Prostate gland (tissue), 2 donors: ENCODE data around the gene BRICD5. TPM values are rescaled to one million over a fixed set of nuclear protein-coding genes. Genes with fewer than 3 reads are reported as not detected.
"Not testable (repeated sequence)": the region's sequence is repeated elsewhere in the genome, so short reads cannot be mapped to it uniquely, and the experiment has no call there.

Experiments used
- DNase-seq: peaks from one replicate; pipeline ENCODE4 v3.0.0-alpha.2; 2019; ENCODE audit warnings: low spot score
- H3K27ac ChIP-seq, 2 donors: fragments of 200-600 bp; sonication (generic); 2 replicates each; pipeline ENCODE4 v1.5.1; 2017 to 2019
- H3K27me3 ChIP-seq: fragments of 200-600 bp; sonication (generic); replicated peaks from 2 replicates; pipeline ENCODE4 v1.5.1; 2019; ENCODE audit not compliant: insufficient read depth
- H3K36me3 ChIP-seq, 2 donors: fragments of 200-600 bp; sonication (generic); 1 replicate in 1 of 2; 2 replicates in 1 of 2; pipeline versions ENCODE4 v1.5.1 to v1.8.1; 2017 to 2019
- H3K4me1 ChIP-seq: fragments of 200-600 bp; sonication (generic); replicated peaks from 2 replicates; pipeline ENCODE4 v1.5.1; 2019
- H3K4me3 ChIP-seq, 2 donors: fragments of 200-600 bp; sonication (generic); 2 replicates each; pipeline ENCODE4 v1.5.1; 2017 to 2019
- H3K9me3 ChIP-seq: fragments of 200-600 bp; sonication (generic); 2 replicates; pipeline ENCODE4 v1.5.1; 2017
- POLR2A ChIP-seq: fragments of 450-650 bp; IDR thresholded peaks from one replicate; pipeline ENCODE4 v1.6.1; 2016; ENCODE audit warnings: antibody characterized with exemption, mild to moderate bottlenecking
- POLR2AphosphoS5 ChIP-seq: sonication (generic); formaldehyde crosslinking; IDR thresholded peaks from one replicate; pipeline ENCODE4 v1.6.1; 2017; ENCODE audit warnings: antibody characterized with exemption
- WGBS: methylation state at CpG from one replicate; pipeline ENCODE4 v1.1.5; 2018; 5-methylcytosine and 5-hydroxymethylcytosine counted together
- intact Hi-C: fragments of 100-400 bp; cut with DNase I; formaldehyde crosslinking; loops from one replicate; pipeline ENCODE4 v1.14.2; 2022
- total RNA-seq, 2 donors: library from RNA; depleted of rRNA; stranded (reverse); fragments of >200 nt; gene quantifications; one replicate each; pipeline ENCODE4 v1.1.0, GENCODE V29; 2016
- TF ChIP-seq, protein P1 (sequence below), 4 experiments: fragments of 200-600 bp in 2 of 4; fragments of 450-650 bp in 2 of 4; sonication (generic) in 2 of 4; IDR thresholded peaks; 1 replicate in 3 of 4; 2 replicates in 1 of 4; pipeline ENCODE4 v1.5.1; 2016 to 2019; ENCODE audit warnings: antibody characterized with exemption in 4 of 4, mild to moderate bottlenecking in 2 of 4, moderate library complexity in 2 of 4

The BRICD5 gene
- total RNA-seq, 2 donors from 2014 or later, result 18.4 to 26.2 TPM

DNA sequence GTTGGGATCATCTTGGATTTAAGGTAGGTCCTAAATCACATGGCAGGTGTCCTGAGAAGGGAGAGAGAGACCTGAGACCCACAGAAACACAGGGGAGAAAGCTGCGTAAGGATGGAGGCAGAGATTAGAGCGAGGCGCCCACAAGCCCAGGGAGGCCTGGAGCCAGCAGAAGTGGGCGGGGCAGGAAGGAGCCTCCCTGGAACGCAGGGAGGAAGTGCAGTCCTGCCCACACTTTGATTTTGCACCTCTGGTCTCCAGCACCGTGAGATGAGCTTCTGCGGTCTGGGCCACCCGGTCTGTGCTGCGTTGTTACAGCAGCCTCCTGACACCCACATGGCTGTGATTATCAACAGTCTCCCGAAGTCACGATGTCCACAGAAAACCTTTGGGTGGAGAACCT is 31.9 kb upstream of the BRICD5 start:
- TF ChIP-seq, protein P1, sequence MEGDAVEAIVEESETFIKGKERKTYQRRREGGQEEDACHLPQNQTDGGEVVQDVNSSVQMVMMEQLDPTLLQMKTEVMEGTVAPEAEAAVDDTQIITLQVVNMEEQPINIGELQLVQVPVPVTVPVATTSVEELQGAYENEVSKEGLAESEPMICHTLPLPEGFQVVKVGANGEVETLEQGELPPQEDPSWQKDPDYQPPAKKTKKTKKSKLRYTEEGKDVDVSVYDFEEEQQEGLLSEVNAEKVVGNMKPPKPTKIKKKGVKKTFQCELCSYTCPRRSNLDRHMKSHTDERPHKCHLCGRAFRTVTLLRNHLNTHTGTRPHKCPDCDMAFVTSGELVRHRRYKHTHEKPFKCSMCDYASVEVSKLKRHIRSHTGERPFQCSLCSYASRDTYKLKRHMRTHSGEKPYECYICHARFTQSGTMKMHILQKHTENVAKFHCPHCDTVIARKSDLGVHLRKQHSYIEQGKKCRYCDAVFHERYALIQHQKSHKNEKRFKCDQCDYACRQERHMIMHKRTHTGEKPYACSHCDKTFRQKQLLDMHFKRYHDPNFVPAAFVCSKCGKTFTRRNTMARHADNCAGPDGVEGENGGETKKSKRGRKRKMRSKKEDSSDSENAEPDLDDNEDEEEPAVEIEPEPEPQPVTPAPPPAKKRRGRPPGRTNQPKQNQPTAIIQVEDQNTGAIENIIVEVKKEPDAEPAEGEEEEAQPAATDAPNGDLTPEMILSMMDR (IDR thresholded peaks at IDR 0.05), result no peak
- H3K4me1 ChIP-seq, result no peaks in the 10 kb centered on the region
- no peak overlapping the region for H3K27ac ChIP-seq
- H3K27me3 ChIP-seq, result no peaks in the 10 kb centered on the region
- no peaks in the 10 kb centered on the region for H3K9me3 ChIP-seq
- intact Hi-C loops, result loop anchor here (10.0 kb wide), 1 partner anchor 218 kb away; the partner anchor contains the start of gene NHERF2
- 81% methylated on average over 11 of the region's 11 CpGs for WGBS
- no peak overlapping the region for H3K4me3 ChIP-seq
- DNase-seq, result no peak
- peaks cover 9 to 10% of the 10 kb centered on the region in 2 donors for H3K36me3 ChIP-seq

DNA sequence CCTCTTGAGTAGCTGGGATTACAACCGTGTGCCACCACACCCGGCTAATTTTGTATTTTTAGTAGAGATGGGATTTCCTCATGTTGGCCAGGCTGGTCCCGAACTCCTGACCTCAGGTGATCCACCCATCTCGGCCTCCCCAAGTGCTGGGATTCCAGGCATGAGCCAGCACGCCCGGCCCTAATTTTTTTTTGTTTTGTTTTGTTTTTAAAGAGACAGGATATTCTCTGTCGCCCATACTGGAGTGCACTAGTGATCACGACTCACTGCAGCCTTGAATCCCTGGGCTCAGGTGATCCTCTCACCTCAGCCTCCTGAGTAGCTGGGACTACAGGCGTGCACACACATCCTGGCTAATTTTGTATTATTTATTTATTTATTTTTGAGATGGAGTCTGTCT is 29.7 kb upstream of the BRICD5 start:
- intact Hi-C loops, result loop anchor here (10.0 kb wide), 1 partner anchor 216 kb away; the partner anchor contains the start of gene NHERF2
- not testable (repeated sequence) for DNase-seq, H3K27ac ChIP-seq, H3K4me3 ChIP-seq, H3K4me1 ChIP-seq, H3K9me3 ChIP-seq, H3K27me3 ChIP-seq
- H3K36me3 ChIP-seq, result peaks cover 3 to 10% of the 10 kb centered on the region in 2 donors
- WGBS, result 84% methylated on average over 9 of the region's 9 CpGs

DNA sequence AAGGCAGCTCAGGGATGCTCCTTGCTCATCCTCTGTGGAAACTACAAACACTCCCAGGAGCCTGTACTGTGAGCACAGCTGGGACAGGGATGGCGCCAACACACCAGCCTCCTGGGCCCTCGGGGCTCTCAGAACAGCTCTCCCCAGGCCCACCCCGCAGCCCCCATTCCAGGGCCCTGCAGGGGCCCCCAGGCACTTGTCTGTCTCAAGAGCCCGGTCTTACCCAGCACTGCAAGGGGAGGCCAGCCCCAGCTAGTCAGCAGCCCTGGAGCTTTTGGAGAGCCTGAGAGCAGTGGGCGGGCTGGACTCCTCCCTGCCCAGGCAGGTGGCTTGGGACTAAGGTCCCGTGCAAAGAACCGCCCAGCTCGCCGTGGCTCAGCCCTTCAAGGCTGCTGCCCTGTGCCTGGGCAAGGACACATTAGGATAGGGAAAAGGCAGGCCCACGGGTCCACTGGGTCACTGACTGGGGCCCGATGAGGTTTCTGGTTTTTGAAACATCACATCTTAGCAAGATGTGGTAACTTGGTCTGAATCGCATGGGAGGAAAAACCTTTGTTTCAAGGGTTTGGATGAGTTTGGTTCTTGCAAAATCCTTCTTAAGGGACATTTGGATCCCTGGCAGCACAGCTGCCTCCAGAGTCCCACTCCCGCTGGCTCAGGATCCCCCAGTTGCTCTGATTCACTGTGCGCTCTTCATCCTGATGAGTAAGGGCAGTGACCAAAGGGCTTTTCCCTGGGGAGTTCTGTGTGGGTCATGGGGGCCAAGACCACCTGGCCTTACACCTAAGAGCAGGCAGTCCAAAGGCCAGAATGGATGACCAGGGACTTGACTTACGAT is 28.4 kb upstream of the BRICD5 start:
- WGBS, result 70% methylated on average over 15 of the region's 15 CpGs

DNA sequence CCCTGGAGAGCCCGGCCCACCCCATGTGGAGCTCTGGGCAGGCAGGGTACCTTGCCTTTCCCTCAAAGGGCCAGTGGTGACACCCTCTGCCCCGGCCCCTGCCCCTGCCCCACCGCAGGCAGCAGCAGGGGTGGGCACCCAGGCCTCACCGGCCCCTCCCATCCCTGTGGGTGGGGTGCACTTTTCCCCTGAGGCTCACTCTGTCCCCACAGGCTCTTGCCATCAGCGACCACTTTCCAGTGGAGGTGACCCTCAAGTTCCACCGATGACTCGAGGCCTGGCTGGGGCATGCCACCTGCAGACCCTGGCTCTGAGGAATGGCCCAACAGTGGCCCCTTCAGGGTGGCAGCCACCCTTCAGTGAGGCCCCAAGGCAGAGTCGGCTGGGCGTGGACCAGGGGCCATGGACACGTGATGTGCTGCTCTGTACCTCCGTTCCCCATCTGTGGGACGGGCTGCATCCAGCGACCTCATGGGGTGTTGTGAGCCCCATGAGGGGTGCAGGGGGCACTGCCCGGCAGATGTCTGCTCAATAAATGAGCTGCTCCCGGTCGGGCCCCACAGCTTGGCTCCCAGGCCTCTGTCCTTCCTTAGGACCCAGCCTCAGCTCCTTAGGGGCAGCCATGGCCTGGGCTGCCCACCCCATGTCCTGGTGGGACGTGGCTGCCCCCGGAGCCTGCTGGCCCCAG is 27.6 kb upstream of the BRICD5 start:
- DNase-seq, result no peak
- 51% methylated on average over 9 of the region's 18 CpGs for WGBS
- Histone ChIP-seq H3K27me3 (no peaks in the 10 kb centered on the region), H3K36me3 (peaks cover 6 to 24% of the 10 kb centered on the region in 2 donors), H3K4me1 (peaks cover 10% of the 10 kb centered on the region), H3K9me3 (no peaks in the 10 kb centered on the region), H3K27ac (no peak overlapping the region), H3K4me3 (no peak overlapping the region)
- intact Hi-C loops, result no loop called here
- TF ChIP-seq POLR2A (no peak), POLR2AphosphoS5 (no peak)
- TF ChIP-seq, protein P1 (IDR thresholded peaks at IDR 0.05), result no peak

More for the DNA sequence above, 28.4 kb upstream of the BRICD5 start:
- TF ChIP-seq, protein P1 (IDR thresholded peaks at IDR 0.05), result no peak
- no peak for TF ChIP-seq POLR2AphosphoS5
- TF ChIP-seq POLR2A, result no peak
- Histone ChIP-seq H3K4me1 (peaks cover 10% of the 10 kb centered on the region), H3K36me3 (peaks cover 3 to 19% of the 10 kb centered on the region in 2 donors), H3K9me3 (no peaks in the 10 kb centered on the region), H3K27me3 (no peaks in the 10 kb centered on the region), H3K4me3 (no peak overlapping the region), H3K27ac (no peak overlapping the region)
- no peak for DNase-seq
- intact Hi-C loops, result no loop called here

DNA sequence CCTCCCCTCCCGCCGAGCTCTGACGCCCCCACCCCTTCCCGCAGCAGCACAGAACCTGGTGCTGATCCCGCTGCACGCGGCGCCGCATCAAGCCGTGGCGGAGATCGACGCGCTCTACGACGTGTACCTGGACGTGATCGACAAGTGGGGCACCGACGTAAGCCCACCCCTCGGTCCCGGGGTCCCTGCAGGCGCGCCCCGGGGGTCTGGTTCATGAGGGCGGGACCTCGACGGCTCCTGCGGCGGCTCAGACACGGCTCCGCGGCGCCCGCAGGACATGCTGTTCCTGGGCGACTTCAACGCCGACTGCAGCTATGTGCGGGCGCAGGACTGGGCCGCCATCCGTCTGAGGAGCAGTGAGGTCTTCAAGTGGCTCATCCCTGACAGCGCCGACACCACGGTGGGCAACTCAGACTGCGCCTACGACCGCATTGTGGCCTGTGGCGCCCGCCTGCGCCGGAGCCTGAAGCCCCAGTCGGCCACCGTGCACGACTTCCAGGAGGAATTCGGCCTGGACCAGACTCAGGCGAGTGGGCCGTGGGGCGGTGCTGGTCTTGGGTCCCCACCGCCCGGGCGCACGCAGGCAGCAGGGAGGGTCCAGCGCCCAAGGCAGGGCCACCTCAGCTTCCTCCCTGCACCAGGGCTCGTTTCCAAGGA is 27.0 kb upstream of the BRICD5 start:
- H3K36me3 ChIP-seq, result peaks cover 10 to 24% of the 10 kb centered on the region in 2 donors
- intact Hi-C loops, result no loop called here
- no peaks in the 10 kb centered on the region for H3K9me3 ChIP-seq

More for the DNA sequence above, 27.0 kb upstream of the BRICD5 start:
- Histone ChIP-seq H3K4me3 (no peak overlapping the region), H3K27me3 (no peaks in the 10 kb centered on the region), H3K27ac (no peak overlapping the region), H3K4me1 (peaks cover 10% of the 10 kb centered on the region)
- TF ChIP-seq POLR2A, result no peak
- TF ChIP-seq, protein P1 (IDR thresholded peaks at IDR 0.05), result no peak
- DNase-seq, result no peak
- WGBS, result 16% methylated on average over 40 of the region's 65 CpGs
